HG03045 (cell line): ENCODE measurements around the gene MYOD1.

Experiments
- ATAC-seq: cut with Tn5 transposase; IDR thresholded peaks from one replicate; pipeline ENCODE4 v1.9.1; 2021; ENCODE audit warnings: mild to moderate bottlenecking, moderate library complexity; ENCODE audit not compliant: unreplicated experiment

MYOD1 gene

DNA sequence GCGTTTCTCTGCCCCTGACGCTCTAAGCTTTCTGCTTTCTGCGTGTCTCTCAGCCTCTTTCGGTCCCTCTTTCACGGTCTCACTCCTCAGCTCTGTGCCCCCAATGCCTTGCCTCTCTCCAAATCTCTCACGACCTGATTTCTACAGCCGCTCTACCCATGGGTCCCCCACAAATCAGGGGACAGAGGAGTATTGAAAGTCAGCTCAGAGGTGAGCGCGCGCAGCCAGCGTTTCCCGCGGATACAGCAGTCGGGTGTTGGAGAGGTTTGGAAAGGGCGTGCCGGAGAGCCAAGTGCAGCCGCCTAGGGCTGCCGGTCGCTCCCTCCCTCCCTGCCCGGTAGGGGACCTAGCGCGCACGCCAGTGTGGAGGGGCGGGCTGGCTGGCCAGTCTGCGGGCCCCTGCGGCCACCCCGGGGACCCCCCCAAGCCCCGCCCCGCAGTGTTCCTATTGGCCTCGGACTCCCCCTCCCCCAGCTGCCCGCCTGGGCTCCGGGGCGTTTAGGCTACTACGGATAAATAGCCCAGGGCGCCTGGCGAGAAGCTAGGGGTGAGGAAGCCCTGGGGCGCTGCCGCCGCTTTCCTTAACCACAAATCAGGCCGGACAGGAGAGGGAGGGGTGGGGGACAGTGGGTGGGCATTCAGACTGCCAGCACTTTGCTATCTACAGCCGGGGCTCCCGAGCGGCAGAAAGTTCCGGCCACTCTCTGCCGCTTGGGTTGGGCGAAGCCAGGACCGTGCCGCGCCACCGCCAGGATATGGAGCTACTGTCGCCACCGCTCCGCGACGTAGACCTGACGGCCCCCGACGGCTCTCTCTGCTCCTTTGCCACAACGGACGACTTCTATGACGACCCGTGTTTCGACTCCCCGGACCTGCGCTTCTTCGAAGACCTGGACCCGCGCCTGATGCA, at the start of gene MYOD1:
Gene MYOD1, plus strand, starts transcription at position 544 of the 910 bp plus-strand sequence. Its CDS starts 212 bp downstream, at position 756.
- ATAC-seq, result no peak

DNA sequence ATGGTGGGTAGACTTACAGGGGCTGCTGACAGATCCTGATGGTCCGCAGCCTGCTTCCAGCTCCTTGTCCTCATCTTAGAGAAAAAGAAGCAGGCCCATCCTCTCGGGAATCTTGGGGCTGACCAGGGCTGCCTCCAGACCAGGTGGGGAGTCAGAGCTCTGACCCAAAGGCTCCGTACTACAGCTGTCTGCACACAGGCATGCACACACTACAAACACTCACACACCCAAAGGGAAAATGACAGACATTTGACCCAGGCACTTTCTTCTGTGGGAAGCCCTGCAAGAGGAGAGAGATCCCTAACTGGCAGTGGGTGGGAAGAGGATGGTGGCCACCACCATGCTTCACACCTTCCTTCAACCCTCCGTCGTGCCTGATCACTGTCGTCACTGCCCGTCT, 46.9 kb upstream of the MYOD1 start:
- ATAC-seq, result no peak

DNA sequence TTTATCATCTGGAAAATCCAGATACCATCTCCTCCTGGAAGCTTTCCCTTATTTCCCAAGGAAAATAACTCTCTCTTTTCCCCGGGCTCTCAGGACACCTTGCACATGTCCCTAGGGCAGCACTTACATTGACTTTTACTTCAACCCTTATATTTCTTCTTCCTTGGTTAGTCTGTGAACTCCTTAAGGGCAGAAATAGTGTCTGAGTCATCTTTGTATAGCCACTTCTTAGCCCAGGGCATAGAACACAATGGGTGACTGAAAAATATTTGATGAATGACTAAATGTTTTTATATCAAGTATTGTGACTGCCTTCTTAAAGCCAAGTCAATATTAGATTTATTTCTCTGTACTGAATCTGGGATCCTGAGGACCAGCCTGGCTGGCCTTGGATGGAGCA, 45.4 kb upstream of the MYOD1 start:
- ATAC-seq, result no peak

DNA sequence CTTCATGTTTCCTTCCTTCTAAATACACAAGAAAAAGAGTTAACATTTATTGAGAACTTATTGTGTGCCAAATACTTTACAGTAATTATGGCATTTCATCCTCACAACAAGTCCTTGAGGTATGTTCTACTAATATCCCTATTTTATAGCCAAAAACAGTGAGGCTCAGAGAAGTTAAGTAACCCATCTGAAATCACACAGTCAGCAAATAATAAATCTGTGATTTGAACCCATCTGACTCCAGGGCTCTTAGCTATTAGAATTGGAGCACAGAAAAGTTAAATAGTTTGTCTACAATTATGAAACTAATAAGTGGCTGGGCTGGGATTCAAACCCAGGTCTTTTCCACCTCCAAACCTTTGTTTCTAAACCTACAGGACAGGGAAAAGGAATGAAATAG, 36.5 kb upstream of the MYOD1 start:
- ATAC-seq, result no peak

DNA sequence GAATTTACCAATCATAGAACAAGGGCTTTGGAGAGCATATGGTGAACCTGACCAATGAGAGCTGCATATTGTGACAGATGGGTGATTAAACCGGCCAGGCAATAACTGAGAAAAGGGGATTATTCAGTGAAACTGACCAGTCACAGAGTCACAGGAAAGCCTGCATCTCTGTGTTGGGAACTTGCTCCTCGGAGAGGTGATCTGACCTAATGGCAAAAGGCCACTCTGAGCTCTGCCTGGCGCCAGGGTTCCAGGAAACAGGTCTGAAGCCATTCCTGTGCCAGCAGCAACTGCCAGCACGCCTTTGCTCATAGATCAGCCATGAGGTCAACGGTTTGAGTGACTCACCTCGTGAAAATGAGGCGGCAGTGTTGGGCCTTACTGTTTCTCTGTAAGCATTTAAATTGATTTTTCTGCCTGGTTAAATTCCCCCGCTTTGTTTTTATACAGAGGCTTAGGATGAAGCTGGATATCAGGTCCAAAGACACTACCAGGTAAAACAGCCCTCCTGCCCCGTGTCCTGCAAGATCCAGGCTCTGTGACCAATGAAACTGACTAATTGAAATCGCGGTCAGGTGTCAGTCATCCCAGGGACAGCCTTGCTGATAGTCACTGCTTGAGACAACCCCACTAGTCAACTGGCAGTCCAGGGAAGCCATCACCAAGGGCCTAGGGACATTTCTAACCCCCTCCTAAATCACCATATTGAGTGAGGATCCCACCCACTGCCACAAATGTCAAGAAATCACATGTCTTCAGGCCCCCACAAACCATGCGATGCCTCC, 35.8 kb upstream of the MYOD1 start:
- no peak for ATAC-seq

DNA sequence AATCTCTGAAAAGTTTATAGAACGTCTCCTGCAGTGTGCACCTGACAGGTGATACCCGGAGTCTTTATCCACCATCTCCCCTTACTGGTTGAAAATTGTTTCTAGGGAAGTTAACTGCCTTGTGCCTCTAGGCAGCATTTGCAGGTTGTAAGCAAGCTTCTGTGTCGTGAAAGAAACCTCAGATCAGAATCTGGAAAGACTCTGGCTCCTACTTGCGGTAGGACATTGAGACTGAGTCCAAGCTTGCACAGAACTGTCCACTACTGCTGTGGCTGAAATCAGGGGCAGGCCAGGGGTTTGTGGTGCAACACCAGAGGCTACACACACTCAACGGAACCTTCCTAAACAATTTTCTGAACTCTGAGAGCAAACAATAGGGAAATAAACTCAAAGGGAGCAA, 34.8 kb upstream of the MYOD1 start:
- ATAC-seq, result no peak

DNA sequence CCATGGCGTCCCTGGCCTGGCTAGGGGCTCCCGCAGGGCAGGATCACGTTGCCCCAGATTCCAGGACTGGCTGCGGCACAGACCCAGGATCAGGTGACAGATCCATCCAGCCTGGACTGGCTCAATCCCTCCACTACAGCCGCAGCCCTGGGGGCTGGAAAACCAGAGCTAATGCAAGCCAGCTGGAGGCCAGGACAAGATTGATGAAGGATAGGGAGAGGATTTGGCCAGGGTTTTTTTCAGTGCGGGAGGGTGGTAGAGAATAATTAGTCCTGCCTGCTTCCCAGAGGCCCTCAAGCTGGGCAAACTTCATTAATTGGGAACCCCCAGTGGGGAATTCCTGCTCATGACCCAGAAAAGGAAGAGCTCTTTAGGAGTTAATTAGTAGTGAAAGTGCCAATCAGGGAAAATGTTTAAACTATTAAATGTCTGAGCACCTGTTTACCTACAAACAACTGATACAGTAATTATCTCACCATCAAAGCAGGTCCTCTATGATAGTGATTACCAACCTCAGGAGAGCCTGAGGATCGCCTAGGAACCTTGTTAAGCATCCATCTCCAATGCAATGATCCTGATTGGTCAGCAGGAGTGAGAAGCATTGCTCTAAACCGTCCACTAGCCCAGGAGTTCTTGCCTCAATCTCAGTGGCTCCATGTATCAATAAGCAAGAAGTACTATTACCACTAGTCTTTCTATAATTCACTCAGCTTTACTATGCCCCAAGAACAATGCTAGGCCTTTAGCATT, 33.0 kb upstream of the MYOD1 start:
- ATAC-seq, result no peak

DNA sequence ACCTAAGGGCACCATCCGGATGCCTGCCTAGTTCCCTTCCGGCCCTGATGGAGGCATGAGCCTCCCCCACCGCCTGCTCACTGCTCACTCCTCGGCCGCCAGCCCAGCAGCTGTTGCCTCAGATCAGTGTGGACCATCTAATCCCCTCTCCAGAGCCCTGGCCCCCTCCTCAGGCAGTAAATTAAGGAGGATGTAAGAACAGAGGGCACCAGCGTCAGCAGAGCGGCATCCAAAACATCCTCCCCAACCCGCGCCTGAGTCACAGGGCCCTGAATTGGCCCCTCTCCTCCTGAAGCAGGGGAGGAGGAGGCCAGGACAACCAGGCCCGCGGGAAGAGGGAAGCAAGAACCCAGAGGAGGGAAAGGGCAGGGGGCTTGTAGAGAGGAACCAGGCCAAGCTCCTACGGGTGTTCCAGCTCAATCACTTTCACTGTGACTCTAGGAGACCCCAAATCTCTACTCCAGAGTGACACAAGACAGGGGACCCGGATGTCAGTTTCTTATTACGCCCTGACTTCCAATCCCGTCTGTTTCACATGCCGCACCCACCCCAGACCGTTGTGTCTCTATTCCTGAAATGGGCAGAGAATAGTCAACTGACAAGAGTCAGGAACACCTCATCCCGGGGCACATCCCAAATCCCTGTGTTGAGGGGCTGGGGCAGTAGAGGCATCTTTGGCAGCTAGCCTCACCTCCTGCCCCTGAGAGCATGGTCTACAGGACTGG, 31.3 kb upstream of the MYOD1 start:
- no peak for ATAC-seq

DNA sequence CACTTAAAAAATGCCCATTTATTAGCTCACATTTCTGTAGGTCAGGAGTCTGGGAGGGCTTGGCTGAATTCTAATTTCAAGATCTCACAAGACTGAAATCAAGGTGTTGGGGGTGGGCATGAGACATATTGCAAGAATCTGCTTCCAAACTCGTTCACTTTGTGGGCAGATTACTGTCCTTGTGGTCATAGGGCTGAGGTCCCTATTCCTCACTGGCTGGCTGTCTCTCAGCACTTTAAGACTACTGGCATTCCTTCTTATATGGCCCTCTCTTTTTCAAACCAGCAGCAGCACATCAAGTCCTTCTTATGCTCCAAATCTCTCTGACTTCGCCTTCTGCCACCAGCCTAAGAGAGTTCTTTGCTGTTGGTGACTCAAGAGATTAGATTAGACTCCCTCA, 27.8 kb upstream of the MYOD1 start:
- ATAC-seq, result no peak

DNA sequence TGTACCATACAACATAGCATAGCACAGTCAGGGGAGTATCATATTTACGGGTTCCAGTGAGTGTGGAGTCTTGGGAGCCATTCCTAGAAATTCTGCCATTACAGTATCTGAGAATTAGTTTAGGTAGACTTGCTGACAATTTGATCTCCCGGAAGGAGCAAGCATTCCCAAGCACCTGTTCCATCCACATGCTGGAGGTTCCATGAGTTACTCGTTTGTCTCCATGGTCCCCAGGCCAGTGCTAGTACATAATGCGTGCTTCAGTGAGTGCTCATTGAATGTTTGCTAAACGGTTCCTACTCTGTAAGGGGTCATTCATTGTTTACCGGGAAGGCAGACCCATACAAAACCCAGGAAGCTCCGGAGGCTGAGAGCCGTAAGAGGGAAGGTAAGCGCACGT, 27.4 kb upstream of the MYOD1 start:
- ATAC-seq, result no peak

DNA sequence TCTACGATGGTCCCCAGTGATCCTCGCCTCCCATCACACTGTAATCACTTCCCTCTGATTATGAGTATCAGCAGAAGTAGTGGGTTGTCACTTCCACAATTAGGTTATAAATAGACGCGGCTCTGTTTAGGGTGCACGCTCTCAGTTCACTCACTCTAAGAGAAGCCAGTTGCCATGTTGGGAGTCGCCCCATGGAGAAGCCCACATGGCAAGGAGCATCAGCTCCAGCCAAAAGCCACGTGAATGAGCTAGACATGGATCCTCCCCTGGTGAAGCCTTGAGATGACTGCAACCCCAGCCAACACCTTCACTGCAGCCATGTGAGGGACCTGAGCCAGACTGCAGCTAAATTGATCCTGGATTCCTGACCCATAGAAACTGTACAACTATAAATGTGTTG, 26.4 kb upstream of the MYOD1 start:
- no peak for ATAC-seq

DNA sequence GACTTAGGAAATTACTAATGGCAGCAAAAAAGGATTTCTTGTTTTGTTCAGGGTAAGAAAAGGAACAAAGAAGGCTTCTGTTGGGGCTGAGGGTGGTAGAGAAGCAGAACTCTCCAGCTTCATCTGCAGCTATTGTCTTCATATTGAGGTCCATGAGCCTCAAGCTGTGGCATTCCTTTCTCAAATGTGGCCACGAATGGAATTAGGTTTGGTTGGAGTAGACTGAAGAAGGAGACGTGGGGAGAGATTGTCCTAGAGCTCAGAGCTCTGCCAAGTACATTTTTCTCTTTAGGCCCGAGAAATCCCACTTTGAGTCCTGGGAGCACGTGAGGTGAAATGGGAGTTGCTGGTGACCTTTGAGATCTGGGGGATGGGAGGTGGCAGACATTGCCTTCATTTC, 25.8 kb upstream of the MYOD1 start:
- ATAC-seq, result no peak

DNA sequence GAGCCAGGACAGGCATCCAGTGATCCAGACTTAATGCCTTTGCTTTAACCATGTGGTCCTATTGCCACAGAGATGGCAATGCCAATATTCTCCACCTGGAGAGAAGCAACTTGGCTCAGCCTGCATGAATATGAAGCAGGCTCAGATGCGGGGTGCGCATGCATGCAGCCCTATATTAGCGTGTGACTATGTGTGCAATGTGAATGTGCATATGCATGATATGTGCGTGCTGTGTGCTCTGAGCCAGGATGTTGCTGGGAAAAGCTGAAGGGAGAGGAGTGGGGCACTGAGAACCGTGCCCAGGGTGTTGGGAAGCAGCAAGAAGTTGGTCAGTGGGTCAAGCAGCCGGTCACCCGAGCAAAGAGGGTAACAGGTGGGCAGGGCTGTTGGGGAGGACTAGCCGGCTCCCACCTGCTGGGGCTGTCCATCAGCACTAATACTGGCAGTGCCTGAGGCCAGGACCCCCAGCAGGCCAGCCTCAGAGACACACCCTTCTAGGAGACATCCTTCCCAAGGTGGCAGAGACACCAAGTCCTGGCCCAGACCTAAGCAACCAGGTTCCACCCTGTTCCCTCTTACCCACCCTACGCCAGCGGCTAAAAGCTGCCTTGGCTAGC, 24.8 kb upstream of the MYOD1 start:
- no peak for ATAC-seq

DNA sequence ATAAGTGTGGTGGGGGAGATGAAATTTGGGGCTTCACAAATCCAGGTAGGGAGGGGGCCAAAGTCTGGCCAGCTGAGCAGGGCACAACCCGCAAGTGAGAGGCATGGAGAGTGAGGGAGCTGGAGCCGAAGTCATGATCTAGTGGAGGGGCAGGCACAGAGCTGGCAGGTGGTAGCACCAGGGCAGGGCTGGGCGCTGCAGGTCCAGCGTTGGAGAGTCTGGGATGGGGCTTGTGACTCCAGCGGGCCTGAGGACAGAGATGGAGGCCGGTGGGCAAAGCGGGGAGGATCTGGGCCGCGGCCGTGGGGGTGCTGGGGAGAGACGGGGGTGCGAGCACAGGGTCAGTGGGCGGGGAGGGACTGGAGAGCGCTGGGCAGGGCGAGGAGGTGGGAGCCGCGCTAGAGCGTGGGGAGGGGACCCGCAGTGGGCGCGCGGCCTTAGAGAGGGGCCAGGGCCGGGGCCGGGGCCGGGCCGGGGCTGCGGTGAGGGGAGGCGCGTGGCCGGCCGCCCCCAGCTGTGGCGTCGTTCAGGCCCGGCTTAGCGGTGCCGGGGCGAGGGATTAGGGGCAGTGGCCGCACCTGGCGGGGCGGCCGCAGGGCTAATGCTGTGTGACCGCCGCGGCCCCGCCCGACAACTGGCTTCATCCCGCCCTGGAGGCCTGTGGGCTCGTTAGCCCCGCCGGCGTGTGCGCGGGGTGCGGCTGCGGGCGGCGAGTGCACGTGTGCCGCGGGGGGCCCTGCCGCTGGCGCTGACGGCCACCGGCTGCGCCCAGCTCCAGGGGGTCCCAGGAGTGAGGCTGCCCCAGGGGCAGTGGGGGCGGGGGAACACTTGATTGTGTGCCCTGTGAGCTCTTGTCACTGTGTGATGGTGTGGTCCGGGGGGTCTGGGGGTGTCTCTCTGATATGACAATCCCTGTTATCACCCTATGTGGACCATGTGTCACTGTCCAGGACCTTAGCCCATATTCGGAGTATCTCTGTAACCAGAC, 23.6 kb upstream of the MYOD1 start:
- ATAC-seq, result no peak

DNA sequence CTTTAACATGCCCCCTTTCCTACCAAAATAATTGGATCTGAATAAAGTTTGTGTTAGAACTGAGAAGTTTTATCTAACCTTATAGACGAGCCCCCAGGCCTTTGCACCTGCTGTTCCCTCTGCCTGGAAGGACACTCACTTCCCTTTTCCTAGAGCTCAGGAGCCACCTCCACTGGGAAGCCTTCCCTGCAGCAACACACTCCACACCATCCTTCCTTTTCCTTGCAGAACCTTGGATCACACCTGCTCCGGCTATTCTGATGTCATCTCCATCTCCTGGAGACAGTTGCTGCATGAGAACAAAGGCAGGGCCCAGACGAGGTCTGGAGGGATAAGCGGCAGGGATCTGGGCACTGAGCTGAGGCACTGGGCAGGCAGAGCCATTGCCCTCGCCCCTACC, 22.6 kb upstream of the MYOD1 start:
- no peak for ATAC-seq

DNA sequence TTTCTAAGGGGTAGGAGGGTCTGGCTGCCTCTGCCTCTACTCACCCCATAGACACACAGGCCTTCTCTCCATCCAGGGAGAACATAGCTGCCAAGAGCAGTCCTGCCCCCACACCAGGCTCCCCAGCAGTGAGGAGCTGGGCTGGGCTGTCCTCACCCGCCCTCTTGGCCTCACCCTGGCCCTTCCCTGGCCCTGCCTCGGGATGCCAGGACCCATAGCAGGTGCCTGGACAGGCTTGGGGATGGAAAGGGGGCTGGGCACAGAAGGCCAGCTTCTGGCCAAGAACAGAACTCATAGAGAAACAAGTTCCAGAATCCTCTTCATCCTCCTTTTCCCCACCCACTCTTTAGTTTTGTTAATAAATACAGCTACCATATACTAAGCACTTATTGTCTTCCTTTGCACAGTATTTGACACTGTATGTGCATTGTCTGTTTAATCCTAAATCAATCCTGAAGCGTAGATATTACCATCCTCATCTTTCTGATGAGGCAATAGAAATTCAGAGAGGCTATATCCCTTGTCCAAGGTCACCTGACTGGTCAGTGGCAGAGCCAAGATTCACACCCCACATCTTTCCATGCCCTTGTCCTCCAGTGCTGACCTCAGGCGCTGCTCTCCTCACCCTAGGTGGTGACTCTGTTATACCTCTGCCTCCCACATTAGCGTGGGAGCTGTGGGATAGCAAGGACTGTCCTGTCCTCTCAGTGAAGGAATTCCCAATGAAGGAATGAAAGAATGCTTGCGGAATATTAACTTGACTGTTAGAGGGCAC, 22.0 kb upstream of the MYOD1 start:
- ATAC-seq, result no peak

DNA sequence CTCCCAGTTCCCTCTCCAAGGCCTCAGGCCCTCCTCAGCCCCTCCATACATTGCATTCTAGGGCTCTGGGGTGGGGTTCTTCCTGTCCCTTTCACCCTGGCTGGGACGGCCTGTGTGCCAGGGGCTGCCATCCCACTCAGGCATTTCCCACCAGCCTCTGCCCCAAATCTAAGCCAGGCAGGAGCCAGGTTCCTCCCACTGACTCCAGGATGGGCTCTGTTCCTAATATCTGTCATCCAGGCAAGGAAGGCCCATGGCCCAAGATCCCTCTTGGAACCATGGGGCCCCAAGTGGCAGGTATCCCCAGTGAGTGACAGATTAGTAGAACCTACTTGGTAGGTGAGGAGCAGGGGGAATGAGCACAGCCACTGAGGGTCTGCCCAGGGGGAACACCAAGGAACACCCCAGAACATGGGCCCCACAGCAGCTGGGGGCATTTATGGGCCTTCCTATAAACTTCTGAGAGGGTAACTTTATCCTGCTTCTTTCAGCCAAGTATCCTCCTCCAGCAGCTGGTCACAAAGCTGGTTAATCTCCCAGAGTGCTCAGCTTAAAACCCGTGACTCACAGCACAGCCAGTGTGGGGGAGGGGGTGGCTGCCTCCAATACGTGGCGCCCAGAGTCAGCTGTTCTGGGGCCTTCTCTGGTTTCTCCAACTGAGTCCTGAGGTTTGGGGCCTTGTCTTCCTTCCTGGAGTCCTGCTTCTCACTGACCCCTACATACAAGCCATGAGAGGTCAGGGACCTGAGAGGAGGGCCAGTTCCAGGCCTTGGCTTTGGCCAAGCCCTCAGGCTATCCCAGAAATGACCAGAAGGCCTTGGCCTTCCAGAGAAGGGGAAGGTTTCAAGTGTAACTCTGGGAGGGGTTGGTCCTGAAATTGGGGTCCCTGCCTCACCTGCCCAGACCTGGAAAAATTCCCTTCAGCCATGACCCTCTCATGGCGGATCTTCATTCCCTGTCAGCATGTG, 19.9 kb upstream of the MYOD1 start:
- no peak for ATAC-seq
